PFSK-1 (cell line): Measurements from ENCODE around the gene MRPS12. TPM values are rescaled to one million over a fixed set of nuclear protein-coding genes. Genes with fewer than 3 reads are reported as not detected.

Experiments
- FOXP2 ChIP-seq: optimal IDR thresholded peaks from 2 replicates; pipeline ENCODE3; 2011; ENCODE audit warnings: borderline replicate concordance, control low read depth, inconsistent platforms; ENCODE audit not compliant: insufficient read depth; ENCODE audit errors: extremely low read length, extremely low read depth
- POLR2AphosphoS5 ChIP-seq: IDR thresholded peaks from 2 replicates; pipeline ENCODE4 v1.6.1; 2012; ENCODE audit warnings: low read depth, mild to moderate bottlenecking, control low read depth, low read length, moderate library complexity
- REST ChIP-seq, 2 experiments: IDR thresholded peaks; 2 replicates each; pipeline versions ENCODE4 v1.6.1 to v1.8.0; 2011 to 2012; ENCODE audit warnings: low read depth in 2 of 2, low read length in 2 of 2, control low read depth in 1 of 2, inconsistent platforms in 1 of 2, mild to moderate bottlenecking in 1 of 2, moderate library complexity in 1 of 2; ENCODE audit not compliant: insufficient read depth in 1 of 2
- SIN3A ChIP-seq: IDR thresholded peaks from 2 replicates; pipeline ENCODE4 v1.6.1; 2012; ENCODE audit warnings: mild to moderate bottlenecking, low read length, moderate library complexity, borderline replicate concordance; ENCODE audit not compliant: insufficient read depth
- TAF1 ChIP-seq: IDR thresholded peaks from 2 replicates; pipeline ENCODE4 v1.6.1; 2012; ENCODE audit warnings: low read length, control low read depth, borderline replicate concordance; ENCODE audit not compliant: insufficient read depth
- polyA plus RNA-seq: library from polyadenylated mRNA; unstranded; fragments of >200 nt; gene quantifications from one replicate; pipeline ENCODE4 v1.2.1, GENCODE V29; 2012; ENCODE audit warnings: low read depth, missing spikeins; ENCODE audit not compliant: insufficient read length

The MRPS12 gene
- 139 TPM for polyA plus RNA-seq

GRCh38 chr19:38930776-38931520 lies at the start of gene MRPS12:
Gene MRPS12 (plus strand): TSS chr19:38930944. CDS start chr19:38931295, 351 bp downstream.
- peak; percentile 25; the same call in 1 of the 2 replicates for TF ChIP-seq TAF1
- TF ChIP-seq POLR2AphosphoS5, result peak; percentile 96
- TF ChIP-seq SIN3A, result no peak
- TF ChIP-seq FOXP2, result no peak
- no peak for TF ChIP-seq REST (IDR thresholded peaks at IDR 0.05; ENCODE audit: insufficient read depth in 1 of 2, low read depth in 2 of 2, low read length in 2 of 2)

- TF ChIP-seq SIN3A, result no peak
- TF ChIP-seq TAF1, result no peak
- no peak for TF ChIP-seq FOXP2
- TF ChIP-seq REST (IDR thresholded peaks at IDR 0.05; ENCODE audit: insufficient read depth in 1 of 2, low read depth in 2 of 2, low read length in 2 of 2), result no peak
These were observed 47.5 kb upstream of the MRPS12 start for GRCh38 chr19:38883286-38883685.

GRCh38 chr19:38888876-38889275 lies 41.9 kb upstream of the MRPS12 start:
- TF ChIP-seq REST (IDR thresholded peaks at IDR 0.05; ENCODE audit: insufficient read depth in 1 of 2, low read depth in 2 of 2, low read length in 2 of 2) (no peak), TAF1 (no peak), POLR2AphosphoS5 (no peak), FOXP2 (no peak), SIN3A (no peak)

GRCh38 chr19:38889803-38890202 lies 40.9 kb upstream of the MRPS12 start:
- no peak for TF ChIP-seq TAF1
- TF ChIP-seq REST (IDR thresholded peaks at IDR 0.05; ENCODE audit: insufficient read depth in 1 of 2, low read depth in 2 of 2, low read length in 2 of 2), result no peak
